Loucy (cell line): ENCODE results near the gene FERMT3.

Experiments used
- CTCF ChIP-seq: fragments of 200-600 bp; sonication (generic); conservative IDR thresholded peaks from 2 replicates; pipeline ENCODE4 v1.5.1; 2014; ENCODE audit warnings: mild to moderate bottlenecking, antibody characterized with exemption, low read length
- EZH2phosphoT487 ChIP-seq: fragments of 200-600 bp; IDR thresholded peaks from 2 replicates; pipeline ENCODE4 v1.6.1; 2018; ENCODE audit warnings: antibody characterized with exemption, mild to moderate bottlenecking, moderate library complexity, borderline replicate concordance

GRCh38 chr11:64208796-64209562, 2.5 kb downstream of the FERMT3 start:
- TF ChIP-seq CTCF, result no peak
- no peak for TF ChIP-seq EZH2phosphoT487
